Measurements from ENCODE around the gene HIVEP3. TPM values are rescaled to one million over a fixed set of nuclear protein-coding genes. Genes with fewer than 3 reads are reported as not detected.

The HIVEP3 gene
- total RNA-seq, 1 donor from 2014 or later, result 38.9 TPM

DNA sequence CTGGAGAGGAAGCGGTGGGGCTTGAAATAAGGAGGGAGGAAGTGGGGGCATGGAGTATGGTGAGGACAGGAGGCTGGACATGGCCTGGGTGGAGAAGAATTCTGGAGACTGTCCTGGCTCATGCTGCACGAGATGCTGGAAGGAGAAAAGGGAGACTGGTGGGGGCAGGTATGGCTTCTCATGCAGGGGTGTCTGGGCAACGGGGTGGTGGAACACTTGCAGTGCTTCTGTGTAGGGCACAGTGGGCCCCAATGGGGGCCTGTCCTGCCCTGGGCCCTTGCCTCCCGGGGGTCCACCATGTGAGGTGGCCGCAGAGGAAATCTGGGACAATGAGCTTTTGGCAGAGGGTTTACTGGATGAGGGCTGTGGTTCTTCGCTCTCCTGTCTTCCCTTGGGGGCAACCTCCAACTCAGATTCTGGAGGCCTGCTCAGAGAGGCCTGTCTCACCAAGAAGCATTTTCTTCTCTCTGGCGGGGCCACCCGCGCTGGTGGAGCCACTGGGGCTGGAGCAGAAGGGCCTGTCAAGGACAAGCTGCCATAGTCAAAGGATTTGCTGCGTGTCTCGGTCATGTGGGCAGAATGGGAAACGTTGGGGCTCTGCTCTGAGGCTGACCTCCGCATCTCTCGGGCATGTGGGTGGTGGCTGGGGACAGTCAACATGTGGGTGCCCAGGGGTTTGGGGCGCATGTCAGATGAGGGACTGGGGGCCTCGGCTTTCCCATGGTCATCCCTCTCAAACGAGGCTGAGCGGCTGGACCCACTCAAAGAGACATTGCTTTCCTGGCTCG, 337.3 kb downstream of the HIVEP3 start:
- intact Hi-C loops (cut with micrococcal nuclease), result no loop called here

GRCh38 chr1:41580520-41581172, 338.1 kb downstream of the HIVEP3 start:
- intact Hi-C loops (cut with micrococcal nuclease), result no loop called here

DNA sequence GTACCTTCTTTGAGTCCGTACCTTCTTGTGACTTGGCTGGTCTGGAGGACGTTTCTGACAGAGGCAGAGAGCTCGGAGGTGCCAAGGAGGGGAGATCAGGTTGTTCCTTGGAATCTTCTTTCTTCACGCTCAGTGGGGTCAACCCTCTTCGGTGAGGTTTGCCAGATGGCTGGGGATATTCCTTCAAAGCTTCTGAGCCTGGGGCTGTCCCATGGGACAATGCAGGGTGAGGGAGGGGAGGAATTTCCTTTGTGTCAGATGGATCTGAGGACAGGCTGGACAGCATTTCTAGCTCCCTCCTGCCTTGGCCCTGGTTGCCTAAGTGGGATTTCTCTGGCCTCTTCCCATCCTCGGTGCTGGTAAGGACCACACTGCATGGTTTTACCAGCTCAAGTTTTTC, 338.7 kb downstream of the HIVEP3 start:
- intact Hi-C loops (cut with micrococcal nuclease), result no loop called here

DNA sequence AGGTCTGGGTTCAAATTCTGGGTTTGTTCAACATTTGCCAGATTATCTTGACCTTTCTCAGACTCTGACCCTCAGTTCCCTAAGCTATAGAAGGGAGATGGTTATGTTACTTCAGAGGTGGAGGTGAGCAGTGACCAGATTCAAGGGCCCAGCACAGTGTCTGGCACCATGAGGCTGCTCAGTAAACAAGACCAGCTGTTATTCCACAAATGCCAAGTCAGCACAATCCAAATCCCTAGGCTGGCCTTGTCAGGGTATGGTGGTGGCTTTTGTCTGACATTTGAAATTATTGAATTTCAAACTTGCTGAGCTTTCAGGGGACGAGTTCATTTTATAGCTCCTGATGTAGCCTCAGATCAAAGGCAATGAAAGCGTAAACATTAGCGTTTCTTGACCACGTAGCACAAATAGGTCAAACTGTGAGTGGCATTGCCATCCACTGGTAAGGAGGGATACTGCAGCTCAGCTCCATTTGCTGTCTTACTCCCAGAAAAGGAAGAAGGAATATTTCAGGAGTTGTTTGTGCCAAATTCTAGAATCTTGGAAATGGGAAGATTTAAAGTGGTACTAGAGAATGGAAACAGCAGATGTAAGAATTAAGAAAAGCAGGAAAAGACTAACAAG, 339.9 kb downstream of the HIVEP3 start:
- intact Hi-C loops (cut with micrococcal nuclease), result loop anchor here (10.0 kb wide), 1 partner anchor 566 kb away; no protein-coding TSS in a partner anchor

GRCh38 chr1:41576620-41577019, 342.1 kb downstream of the HIVEP3 start:
- intact Hi-C loops (cut with micrococcal nuclease), result loop anchor here (10.0 kb wide), 1 partner anchor 568 kb away; no protein-coding TSS in a partner anchor

- intact Hi-C loops (cut with micrococcal nuclease), result loop anchor here (10.0 kb wide), 1 partner anchor 569 kb away; no protein-coding TSS in a partner anchor
These were observed 342.5 kb downstream of the HIVEP3 start for GRCh38 chr1:41576206-41576605.

DNA sequence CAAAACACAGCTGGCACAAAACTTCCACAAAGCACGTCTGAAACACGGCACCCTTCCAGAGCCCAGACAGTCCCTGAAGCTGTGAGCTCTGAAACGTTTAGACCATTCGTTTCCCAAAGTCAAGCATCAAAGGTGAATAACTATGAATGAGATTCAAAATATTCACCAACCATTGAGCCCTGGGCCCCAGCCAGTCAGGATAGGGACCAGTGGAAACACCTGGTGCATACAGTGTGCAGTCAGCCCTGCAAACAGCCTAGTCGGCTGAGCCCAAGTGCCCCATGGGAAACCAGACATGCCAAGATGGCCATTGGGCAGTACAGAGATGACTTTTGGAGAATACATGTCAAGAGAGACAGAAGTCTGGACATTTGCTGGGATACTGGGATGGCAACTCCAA, 343.9 kb downstream of the HIVEP3 start:
- intact Hi-C loops (cut with micrococcal nuclease), result loop anchor here (1.0 to 10.0 kb wide), 12 partner anchors 86 to 598 kb away; no protein-coding TSS in a partner anchor

GRCh38 chr1:41573785-41574713, 344.7 kb downstream of the HIVEP3 start:
- intact Hi-C loops (cut with micrococcal nuclease), result loop anchor here (1.0 to 10.0 kb wide), 12 partner anchors 87 to 599 kb away; no protein-coding TSS in a partner anchor

DNA sequence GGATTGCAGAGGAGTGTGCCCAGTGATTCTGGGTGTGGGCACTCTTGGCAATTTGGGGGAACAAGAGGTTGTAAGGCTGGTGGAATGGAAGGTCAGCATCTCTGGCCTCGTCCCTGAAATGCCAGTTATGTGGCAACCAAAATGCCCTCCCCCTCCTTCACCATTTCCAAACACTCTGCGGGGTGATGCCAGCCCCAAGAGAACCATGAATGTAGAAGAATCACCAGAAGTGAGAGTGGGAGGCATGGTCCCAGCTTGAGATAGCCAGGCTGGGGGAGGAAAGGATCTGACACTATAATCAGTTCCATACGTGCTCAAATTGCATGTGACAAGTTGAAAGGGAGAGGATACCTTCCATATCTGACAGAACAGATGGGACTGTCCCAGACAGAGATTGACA, 345.5 kb downstream of the HIVEP3 start:
- intact Hi-C loops (cut with micrococcal nuclease), result loop anchor here (5.0 to 10.0 kb wide), 2 partner anchors 154 to 572 kb away; no protein-coding TSS in a partner anchor

DNA sequence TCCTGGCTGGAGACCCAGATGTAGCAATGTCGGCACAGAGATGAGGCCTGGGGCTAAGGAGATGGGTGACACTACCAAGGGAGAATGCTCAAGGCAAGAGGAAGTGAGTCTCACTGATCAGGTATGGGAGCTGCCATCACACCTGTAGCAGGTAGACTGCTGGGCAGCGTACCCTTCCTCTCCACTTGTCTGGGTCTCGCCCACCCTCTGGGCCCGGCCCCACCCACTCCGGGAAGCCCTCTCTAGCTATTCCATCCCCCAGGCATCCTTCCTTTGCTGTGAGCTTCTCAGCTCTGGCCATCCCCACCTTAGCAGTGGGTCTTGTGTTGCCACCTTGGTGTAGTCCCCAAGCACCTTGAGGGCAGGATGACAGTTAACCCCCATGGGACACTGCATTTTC, 346.5 kb downstream of the HIVEP3 start:
- intact Hi-C loops (cut with micrococcal nuclease), result loop anchor here (5.0 to 10.0 kb wide), 2 partner anchors 155 to 573 kb away; no protein-coding TSS in a partner anchor

DNA sequence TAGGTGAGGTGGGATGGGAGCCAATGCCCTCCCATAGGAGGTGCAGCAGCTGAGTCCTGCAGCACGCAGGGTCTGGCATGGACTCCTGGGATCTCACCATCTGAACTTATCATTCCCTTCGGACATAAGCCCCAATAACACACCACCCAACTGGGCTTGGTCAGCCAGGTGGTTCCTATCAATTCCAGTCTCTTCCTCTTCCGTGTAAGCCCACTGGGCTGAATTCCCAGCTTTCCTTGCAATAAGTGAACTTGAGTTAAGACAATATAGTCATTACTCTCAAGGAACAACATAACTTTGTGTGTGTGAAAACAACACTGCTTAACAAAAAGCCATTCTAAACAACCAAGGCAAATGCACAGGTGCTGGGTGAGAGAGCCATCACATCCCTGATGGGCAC, 347.7 kb downstream of the HIVEP3 start:
- intact Hi-C loops (cut with micrococcal nuclease), result loop anchor here (5.0 to 10.0 kb wide), 2 partner anchors 156 to 574 kb away; no protein-coding TSS in a partner anchor

- intact Hi-C loops (cut with micrococcal nuclease), result no loop called here
These were observed 350.5 kb downstream of the HIVEP3 start for GRCh38 chr1:41568204-41568603.

DNA sequence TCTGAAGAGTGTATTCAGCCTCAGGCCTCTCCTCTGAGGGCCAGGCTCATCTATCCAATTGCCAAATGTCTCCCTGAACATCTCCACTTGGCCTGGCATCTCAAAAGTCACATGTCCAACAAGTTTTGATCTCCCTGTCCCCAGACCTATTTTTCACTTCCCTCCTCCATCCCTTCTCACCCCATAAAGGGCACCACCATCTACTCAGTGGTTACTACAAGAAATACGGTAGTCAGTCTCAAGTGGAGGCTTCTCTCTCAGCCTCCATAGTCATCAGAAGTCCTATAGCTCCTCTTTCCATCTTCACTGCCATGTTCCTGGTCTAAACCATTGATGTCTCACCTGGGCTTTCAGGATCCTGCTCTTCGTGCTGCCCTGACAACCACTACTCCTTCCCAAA, 351.8 kb downstream of the HIVEP3 start:
- intact Hi-C loops (cut with micrococcal nuclease), result no loop called here

GRCh38 chr1:41566274-41566885, 352.3 kb downstream of the HIVEP3 start:
- intact Hi-C loops (cut with micrococcal nuclease), result no loop called here

DNA sequence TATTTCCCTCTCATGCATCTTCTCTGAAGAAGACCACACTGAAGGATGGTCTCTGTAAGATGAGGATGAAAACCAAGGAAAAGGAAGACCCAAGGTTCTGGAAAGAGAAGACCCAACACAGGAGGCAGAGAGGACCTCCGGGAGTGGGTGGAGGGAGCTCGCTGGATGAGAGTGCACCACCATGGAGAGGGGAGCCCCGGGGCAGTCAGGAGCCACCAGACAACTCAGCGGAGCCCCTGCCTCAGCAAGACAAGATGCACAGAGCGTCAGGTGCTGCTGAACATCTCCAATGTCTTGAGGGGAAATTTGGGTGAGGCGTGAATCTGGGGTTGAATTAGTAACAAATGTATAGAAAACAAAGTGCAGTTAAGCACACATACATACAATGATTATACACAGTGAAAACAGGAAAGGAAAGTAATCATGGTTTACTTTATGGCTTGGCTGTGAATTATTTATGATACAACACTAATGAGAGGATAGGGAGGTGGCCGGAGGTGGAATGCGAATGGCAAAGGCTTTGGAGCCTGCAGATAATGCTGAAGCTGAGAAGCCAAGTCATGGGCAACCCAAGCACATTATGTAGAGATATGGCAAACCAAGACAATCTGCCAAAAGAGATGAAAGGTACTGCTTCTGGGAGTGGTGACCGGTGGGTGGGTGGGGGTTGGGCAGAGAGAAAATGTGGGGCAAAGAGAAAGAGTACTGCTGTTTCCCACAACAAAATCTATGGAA, 353.8 kb downstream of the HIVEP3 start:
- intact Hi-C loops (cut with micrococcal nuclease), result no loop called here

GRCh38 chr1:41562328-41562727, 356.4 kb downstream of the HIVEP3 start:
- intact Hi-C loops (cut with micrococcal nuclease), result no loop called here

DNA sequence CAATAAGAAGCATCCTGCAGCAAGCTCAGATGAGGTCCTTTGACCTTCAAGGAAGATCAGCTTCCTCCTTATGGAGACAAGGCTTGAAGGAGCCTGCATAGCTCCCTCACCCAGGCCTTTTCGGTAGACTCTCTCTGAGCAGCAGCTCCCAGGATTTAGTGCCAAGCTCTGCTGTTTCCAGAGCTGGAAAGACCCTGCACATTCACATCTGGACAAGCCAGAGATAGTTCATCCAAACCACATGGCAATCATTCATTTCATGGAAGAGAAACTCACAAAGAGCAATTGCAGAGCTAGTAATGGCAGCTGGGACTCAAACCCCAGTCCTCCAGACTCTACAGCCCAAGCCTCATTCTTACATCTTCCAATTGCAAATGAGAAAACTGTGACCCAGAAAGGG, 357.8 kb downstream of the HIVEP3 start:
- intact Hi-C loops (cut with micrococcal nuclease), result no loop called here

- intact Hi-C loops (cut with micrococcal nuclease), result no loop called here
These were observed 358.2 kb downstream of the HIVEP3 start for GRCh38 chr1:41560496-41560895.

DNA sequence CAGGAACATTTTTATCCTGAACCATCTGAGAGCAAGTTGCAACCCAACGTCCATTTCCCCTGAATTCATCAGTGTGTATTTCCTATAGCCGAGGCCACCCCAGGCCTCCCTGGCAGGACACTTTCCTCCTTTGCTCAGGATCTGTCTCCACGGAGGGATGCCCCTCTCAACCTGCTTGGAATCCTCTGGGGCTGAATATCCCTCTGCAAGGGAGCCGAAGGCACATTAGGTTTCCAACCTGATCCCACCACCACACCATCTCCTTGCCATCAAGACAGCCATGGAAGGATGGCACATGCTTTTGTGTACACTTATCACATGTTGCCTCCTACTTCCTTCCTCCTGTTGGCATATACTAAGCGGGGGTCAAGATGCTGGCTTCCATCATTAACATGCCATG, 359.4 kb downstream of the HIVEP3 start:
- intact Hi-C loops (cut with micrococcal nuclease), result no loop called here

DNA sequence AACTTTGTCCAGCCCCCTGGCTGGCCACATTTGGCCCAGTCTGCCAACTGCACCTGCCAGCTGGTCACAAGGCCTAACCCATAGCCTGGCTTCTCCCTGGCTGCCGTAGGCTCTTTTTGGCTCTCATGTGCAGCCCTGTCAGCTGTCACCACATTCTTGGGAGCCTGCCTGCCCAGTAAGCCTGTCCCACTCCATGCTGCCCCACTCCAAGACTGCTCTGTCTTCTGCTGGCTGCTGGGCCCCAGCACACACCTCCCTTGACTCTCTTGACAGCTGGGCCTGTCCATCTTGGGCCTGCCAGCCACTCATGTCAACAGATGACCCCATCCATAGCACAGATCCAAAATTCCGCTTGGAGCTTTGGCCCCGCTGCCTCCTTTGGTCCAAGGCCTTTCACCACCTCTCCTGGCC, 360.0 kb downstream of the HIVEP3 start:
- intact Hi-C loops (cut with micrococcal nuclease), result no loop called here

Measured in T-helper 1 cell treated with Interleukin-12 subunit alpha and Interleukin-12 subunit beta and Interleukin-4 antibody, amounts not matched to agents 30 ng/mL and 1 ng/mL, for 36 hours (primary cell).